Endothelial cell of umbilical vein (primary cell): ENCODE measurements around the gene RNF224. TPM values are rescaled to one million over a fixed set of nuclear protein-coding genes. Genes with fewer than 3 reads are reported as not detected.

Experiments used
- BruUV-seq: library from RNA; stranded (reverse); fragments of 400-500 nt; replicated peaks from 2 replicates; lab custom pipeline; 2021; lab: Mats Ljungman, UMichigan
- CTCF ChIA-PET: fragments of 300-600, 350-600 bp; sonication (Branson Sonifier 250); formaldehyde crosslinking; loops from one replicate; lab custom pipeline; 2021; ENCODE audit warnings: antibody characterized with exemption, inconsistent platforms; lab: Charles Lee
- POLR2A ChIA-PET: fragments of 300-600, 350-600 bp; sonication (Branson Sonifier 250); formaldehyde crosslinking; loops from one replicate; lab custom pipeline; 2021; ENCODE audit warnings: antibody characterized with exemption, inconsistent platforms; lab: Charles Lee
- DNase-seq: peaks from one replicate; pipeline ENCODE4 v3.0.0-alpha.2; 2011; ENCODE audit warnings: low read depth, low spot score
- FAIRE-seq: peaks from 2 replicates; lab custom pipeline; 2011; peaks lifted over from hg19 to GRCh38; lab: Jason Lieb, UNC
- H2AFZ ChIP-seq: 2 replicates; pipeline ENCODE4 v1.6.0; 2012; ENCODE audit warnings: low read depth, low read length, control low read depth, inconsistent platforms
- H3K27ac ChIP-seq: 2 replicates; pipeline ENCODE4 v1.5.1; 2011; ENCODE audit warnings: low read depth, mild to moderate bottlenecking, control low read depth, low read length, moderate library complexity; ENCODE audit not compliant: insufficient read depth
- H3K27me3 ChIP-seq, 2 experiments: 2 replicates each; pipeline versions ENCODE4 v1.6.0 to v1.6.1; 2011; ENCODE audit warnings: low read length in 2 of 2, mixed read lengths in 1 of 2; ENCODE audit not compliant: control insufficient read depth in 2 of 2, insufficient read depth in 2 of 2
- H3K36me3 ChIP-seq, 2 experiments: 2 replicates in 1 of 2; 3 replicates in 1 of 2; pipeline ENCODE4 v1.5.1; 2011; ENCODE audit warnings: low read length in 2 of 2, mild to moderate bottlenecking in 1 of 2, moderate library complexity in 1 of 2; ENCODE audit not compliant: control insufficient read depth in 2 of 2, insufficient read depth in 2 of 2; ENCODE audit errors: extremely low read depth in 1 of 2
- H3K4me1 ChIP-seq: 3 replicates; pipeline ENCODE4 v1.5.1; 2011; ENCODE audit warnings: mild to moderate bottlenecking, low read length; ENCODE audit not compliant: control insufficient read depth, insufficient read depth; ENCODE audit errors: extremely low read depth
- H3K4me2 ChIP-seq: 2 replicates; pipeline ENCODE4 v1.6.1; 2011; ENCODE audit warnings: low read length, control low read depth, mixed read lengths; ENCODE audit not compliant: insufficient read depth
- H3K4me3 ChIP-seq, 3 experiments: fragments of 200-600 bp in 1 of 3; sonication (generic), shearing (Covaris generic) in 1 of 3; replicated peaks in 1 of 3; 2 replicates each; pipeline ENCODE4 v1.5.1; 2011 to 2016; ENCODE audit warnings: control low read depth in 3 of 3, low read length in 3 of 3, mild to moderate bottlenecking in 2 of 3, inconsistent platforms in 1 of 3, low read depth in 1 of 3, moderate library complexity in 1 of 3; ENCODE audit not compliant: insufficient read depth in 1 of 3
- H3K79me2 ChIP-seq: 2 replicates; pipeline ENCODE4 v1.6.0; 2012; ENCODE audit warnings: low read length, inconsistent platforms; ENCODE audit not compliant: control insufficient read depth, insufficient read depth
- H3K9ac ChIP-seq: replicated peaks from 2 replicates; pipeline ENCODE3; 2011; ENCODE audit warnings: low read length, control low read depth; ENCODE audit not compliant: insufficient read depth; ENCODE audit errors: extremely low read depth
- H3K9me1 ChIP-seq: replicated peaks from 3 replicates; pipeline ENCODE4 v1.6.0; 2011; ENCODE audit warnings: mild to moderate bottlenecking, low read length; ENCODE audit not compliant: control insufficient read depth, insufficient read depth; ENCODE audit errors: extremely low read depth
- H3K9me3 ChIP-seq: replicated peaks from 2 replicates; pipeline ENCODE4 v1.5.1; 2012; ENCODE audit warnings: low read length, inconsistent platforms; ENCODE audit not compliant: control insufficient read depth, insufficient read depth
- H4K20me1 ChIP-seq: replicated peaks from 2 replicates; pipeline ENCODE3; 2011; ENCODE audit warnings: mild to moderate bottlenecking, low read length; ENCODE audit not compliant: control insufficient read depth, insufficient read depth; ENCODE audit errors: extremely low read depth
- CTCF ChIP-seq, 2 donors: IDR thresholded peaks; 1 replicate in 1 of 2; 2 replicates in 1 of 2; pipeline ENCODE4 v1.5.1; 2011; ENCODE audit warnings: low read length in 2 of 2, mild to moderate bottlenecking in 2 of 2, moderate library complexity in 2 of 2, control low read depth in 1 of 2, inconsistent platforms in 1 of 2, low read depth in 1 of 2; ENCODE audit not compliant: insufficient read depth in 1 of 2; ENCODE audit errors: extremely low read depth in 1 of 2
- EZH2 ChIP-seq: IDR thresholded peaks from 2 replicates; pipeline ENCODE4 v1.6.1; 2012; ENCODE audit warnings: borderline replicate concordance, low read depth, mild to moderate bottlenecking, moderate library complexity, low read length, inconsistent platforms; ENCODE audit not compliant: severe bottlenecking
- FOS ChIP-seq: IDR thresholded peaks from 2 replicates; pipeline ENCODE4 v1.6.1; 2011; ENCODE audit warnings: mild to moderate bottlenecking, low read length, moderate library complexity, borderline replicate concordance; ENCODE audit not compliant: insufficient read depth
- GATA2 ChIP-seq: IDR thresholded peaks from 2 replicates; pipeline ENCODE4 v1.7.0; 2011; ENCODE audit warnings: low read depth, mild to moderate bottlenecking, moderate library complexity, mixed read lengths, low read length; ENCODE audit not compliant: insufficient read length, insufficient read depth
- MAX ChIP-seq: IDR thresholded peaks from 2 replicates; pipeline ENCODE4 v1.6.1; 2011; ENCODE audit not compliant: insufficient read depth, insufficient read length
- MYC ChIP-seq: IDR thresholded peaks from one replicate; pipeline ENCODE4 v1.6.1; 2011; ENCODE audit warnings: mild to moderate bottlenecking, low read depth, low read length
- POLR2A ChIP-seq: IDR thresholded peaks from 2 replicates; pipeline ENCODE4 v1.6.1; 2012; ENCODE audit warnings: low read depth, mild to moderate bottlenecking, control low read depth, low read length
- POLR2AphosphoS5 ChIP-seq: IDR thresholded peaks from 2 replicates; pipeline ENCODE4 v1.6.1; 2012; ENCODE audit warnings: low read depth, mild to moderate bottlenecking, control low read depth, low read length, moderate library complexity; ENCODE audit not compliant: insufficient read depth
- dilution Hi-C: fragments of 300-500 bp; cut with MboI; formaldehyde crosslinking; loops from one replicate; pipeline ENCODE4 v1.15.0; 2019; ENCODE audit warnings: low sequenced_read_pairs; ENCODE audit not compliant: extremely low pct_ligation_motif_present
- intact Hi-C: fragments of 100-400 bp; cut with micrococcal nuclease; formaldehyde crosslinking; loops from one replicate; pipeline ENCODE4 v1.10.0; 2022
- polyA plus RNA-seq, 4 experiments: library from polyadenylated mRNA; depleted of rRNA in 3 of 4; stranded (reverse) in 3 of 4; unstranded in 1 of 4; fragments of >200 nt; gene quantifications; 2 replicates each; pipeline versions ENCODE4 v1.2.1 to v1.2.3, GENCODE V29; 2011 to 2012; ENCODE audit warnings: missing spikeins in 1 of 4
- total RNA-seq: library from RNA; stranded (reverse); gene quantifications from 2 replicates; pipeline ENCODE4 v1.2.3, GENCODE V29; 2021

RNF224 gene
- total and polyA plus RNA-seq, 2 donors (not counting 3 experiments of a cell fraction or from before 2014, with no cell fraction given) = not detected

GRCh38 chr9:137200311-137201204, 26.7 kb upstream of the RNF224 start, which contains the start of gene TPRN:
Gene TPRN, minus strand, starts transcription at chr9:137200741. Its CDS starts 30 bp downstream, at chr9:137200711.
- H3K9me3 ChIP-seq = no peaks in the 10 kb centered on the region
- H4K20me1 ChIP-seq = no peaks in the 10 kb centered on the region
- DNase-seq = peak; percentile 98
- no peaks in the 10 kb centered on the region for H3K36me3 ChIP-seq
- H3K27ac ChIP-seq = no peak within 1 kb of the TSS
- TF ChIP-seq FOS = no peak
- TF ChIP-seq EZH2 = no peak
- TF ChIP-seq GATA2 = no peak
- TF ChIP-seq POLR2AphosphoS5 = peak; percentile 92
- TF ChIP-seq POLR2A = peak; percentile 98
- TF ChIP-seq MAX = no peak
- no peak for TF ChIP-seq MYC
- TF ChIP-seq CTCF (IDR thresholded peaks at IDR 0.05; ENCODE audit: extremely low read depth in 1 of 2, insufficient read depth in 1 of 2, low read depth in 1 of 2, low read length in 2 of 2) = no peak
- H3K79me2 ChIP-seq = peaks cover 19% of the 10 kb centered on the region
- dilution Hi-C loops = no loop called here
- ChIA-PET POLR2A (interaction anchor here (0.6 to 1.2 kb wide), 6 partner anchors 11 to 75 kb away, joined by 3 to 10 read pairs (median 6); partner anchors contain the start of genes ANAPC2, SSNA1 and TUBB4B), CTCF (interaction anchor here (0.8 to 1.5 kb wide), 7 partner anchors 11 to 154 kb away, joined by 3 to 7 read pairs (median 3); partner anchors contain the start of genes CYSRT1, NPDC1, RNF208 and RNF224)
- peak within 1 kb of the TSS; percentile 46 for H3K4me2 ChIP-seq
- H3K9me1 ChIP-seq = no peaks in the 10 kb centered on the region
- BruUV-seq = no TSS peak
- H2AFZ ChIP-seq = peak within 1 kb of the TSS; percentile 55
- peak; percentile 96 for FAIRE-seq
- H3K4me3 ChIP-seq = peak within 1 kb of the TSS in 2 of 3 experiments; percentile 27 to 80
- no peaks in the 10 kb centered on the region for H3K27me3 ChIP-seq
- H3K4me1 ChIP-seq = peaks cover 21% of the 10 kb centered on the region
- H3K9ac ChIP-seq = no peak within 1 kb of the TSS
- intact Hi-C loops = loop anchor here (1.0 to 2.0 kb wide), 5 partner anchors 11 to 71 kb away; partner anchors contain the start of gene TUBB4B
